HG02623 (cell line): ENCODE data around the gene DPCD.

Experiments used
- ATAC-seq: cut with Tn5 transposase; IDR thresholded peaks from one replicate; pipeline ENCODE4 v1.9.1; 2021; ENCODE audit warnings: moderate library complexity; ENCODE audit not compliant: unreplicated experiment

Gene DPCD

GRCh38 chr10:101566333-101567164 is 21.6 kb upstream of the DPCD start:
- ATAC-seq = no peak

GRCh38 chr10:101567165-101568006 is 20.7 kb upstream of the DPCD start:
- ATAC-seq = no peak

GRCh38 chr10:101568054-101568745 is 19.9 kb upstream of the DPCD start:
- ATAC-seq = no peak

GRCh38 chr10:101569323-101569621 is 18.8 kb upstream of the DPCD start:
- no peak for ATAC-seq

- ATAC-seq = peak; percentile 50
Measured at GRCh38 chr10:101569622-101570427, 18.3 kb upstream of the DPCD start.

- no peak for ATAC-seq
Measured at GRCh38 chr10:101570428-101571270, 17.5 kb upstream of the DPCD start.

- ATAC-seq = no peak
Measured at GRCh38 chr10:101571271-101571925, 16.7 kb upstream of the DPCD start.

- ATAC-seq = no peak
Measured at GRCh38 chr10:101572126-101572525, 16.0 kb upstream of the DPCD start.

- no peak for ATAC-seq
Measured at GRCh38 chr10:101572785-101573184, 15.3 kb upstream of the DPCD start.

GRCh38 chr10:101573885-101574753 is 14.0 kb upstream of the DPCD start:
- no peak for ATAC-seq

GRCh38 chr10:101575091-101575490 is 13.0 kb upstream of the DPCD start:
- no peak for ATAC-seq

- ATAC-seq = no peak
Measured at GRCh38 chr10:101575580-101576210, 12.4 kb upstream of the DPCD start.

GRCh38 chr10:101576211-101576863 is 11.8 kb upstream of the DPCD start:
- no peak for ATAC-seq

- ATAC-seq = no peak
Measured at GRCh38 chr10:101577121-101577871, 10.8 kb upstream of the DPCD start.

GRCh38 chr10:101578192-101578591 is 9.9 kb upstream of the DPCD start:
- ATAC-seq = no peak

- no peak for ATAC-seq
Measured at GRCh38 chr10:101578803-101579515, 9.2 kb upstream of the DPCD start.
